NCI-H748 (cell line): ENCODE measurements around the gene NXPH3.

Experiments
- DNase-seq: peaks from one replicate; lab custom pipeline; 2025; ENCODE audit not compliant: unreplicated experiment; lab: John Stamatoyannopoulos, UW

NXPH3 gene

GRCh38 chr17:49618028-49618611 is 42.4 kb downstream of the NXPH3 start:
- no peak for DNase-seq

- DNase-seq: no peak
These were observed 45.7 kb downstream of the NXPH3 start for GRCh38 chr17:49621420-49621819.

GRCh38 chr17:49621946-49622529 is 46.4 kb downstream of the NXPH3 start:
- no peak for DNase-seq

GRCh38 chr17:49624896-49625295 is 49.2 kb downstream of the NXPH3 start:
- no peak for DNase-seq

- no peak for DNase-seq
These were observed 53.8 kb downstream of the NXPH3 start for GRCh38 chr17:49629447-49629846.

- DNase-seq: no peak
These were observed 54.6 kb downstream of the NXPH3 start for GRCh38 chr17:49630113-49630900.

GRCh38 chr17:49631496-49631895 is 55.8 kb downstream of the NXPH3 start:
- DNase-seq: no peak
